Activated naive CD4-positive, alpha-beta T cell treated with anti-CD3 and anti-CD28 coated beads, Interleukin-2, amount 10 ng/mL, durations not matched to agents 7 days and 5 days (primary cell): ENCODE data around the gene FAM227A.
"Not testable (repeated sequence)": the region's sequence is repeated elsewhere in the genome, so short reads cannot be mapped to it uniquely, and the experiment has no call there.

Experiments
- CTCF ChIA-PET: fragments of 350-600 bp; sonication (Branson Sonifier 250); formaldehyde crosslinking; loops from one replicate; lab custom pipeline; 2021; ENCODE audit warnings: antibody characterized with exemption; lab: Charles Lee
- DNase-seq: peaks from one replicate; pipeline ENCODE4 v3.0.0-alpha.2; 2020
- H3K27ac Mint-ChIP-seq: one replicate; pipeline ENCODE4 v1.8.0; 2021; ENCODE audit warnings: mild to moderate bottlenecking, moderate library complexity, mixed read lengths
- H3K27me3 Mint-ChIP-seq: one replicate; pipeline ENCODE4 v1.8.0; 2021; ENCODE audit warnings: mild to moderate bottlenecking, mixed read lengths
- H3K36me3 Mint-ChIP-seq: one replicate; pipeline ENCODE4 v1.8.0; 2021; ENCODE audit warnings: mixed read lengths
- H3K4me1 Mint-ChIP-seq: one replicate; pipeline ENCODE4 v1.8.0; 2021; ENCODE audit warnings: mixed read lengths
- H3K4me3 Mint-ChIP-seq: one replicate; pipeline ENCODE4 v1.8.0; 2021; ENCODE audit warnings: mild to moderate bottlenecking, moderate library complexity, mixed read lengths
- H3K9me3 Mint-ChIP-seq: one replicate; pipeline ENCODE4 v1.8.0; 2021; ENCODE audit warnings: mixed read lengths

FAM227A gene

GRCh38 chr22:38611559-38611958 is 44.6 kb downstream of the FAM227A start:
- CTCF ChIA-PET = interaction anchor here (1.2 kb wide), 1 partner anchor 12 kb away, joined by 3 read pairs; no protein-coding TSS in a partner anchor
- DNase-seq = no peak

GRCh38 chr22:38610234-38610633 is 46.0 kb downstream of the FAM227A start:
- Mint-ChIP-seq H3K36me3 (no peaks in the 10 kb centered on the region), H3K27ac (no peak overlapping the region), H3K27me3 (peaks cover 8% of the 10 kb centered on the region), H3K9me3 (no peaks in the 10 kb centered on the region), H3K4me3 (no peak overlapping the region), H3K4me1 (no peaks in the 10 kb centered on the region)
- DNase-seq = no peak
- CTCF ChIA-PET = no interaction called here

More at GRCh38 chr22:38611559-38611958, 44.6 kb downstream of the FAM227A start:
- no peaks in the 10 kb centered on the region for H3K4me1 Mint-ChIP-seq
- H3K27me3 Mint-ChIP-seq = peaks cover 10% of the 10 kb centered on the region
- no peaks in the 10 kb centered on the region for H3K36me3 Mint-ChIP-seq
- no peak overlapping the region for H3K27ac Mint-ChIP-seq
- H3K9me3 Mint-ChIP-seq = no peaks in the 10 kb centered on the region
- no peak overlapping the region for H3K4me3 Mint-ChIP-seq

GRCh38 chr22:38608992-38609750 is 47.0 kb downstream of the FAM227A start:
- H3K4me3 Mint-ChIP-seq = no peak overlapping the region
- H3K27me3 Mint-ChIP-seq = peaks cover 11% of the 10 kb centered on the region
- DNase-seq = no peak
- H3K9me3 Mint-ChIP-seq = no peaks in the 10 kb centered on the region
- no peaks in the 10 kb centered on the region for H3K4me1 Mint-ChIP-seq
- CTCF ChIA-PET = no interaction called here
- H3K27ac Mint-ChIP-seq = no peak overlapping the region
- no peaks in the 10 kb centered on the region for H3K36me3 Mint-ChIP-seq

GRCh38 chr22:38607680-38608079 is 48.5 kb downstream of the FAM227A start:
- Mint-ChIP-seq H3K27me3 (peaks cover 7% of the 10 kb centered on the region), H3K9me3 (no peaks in the 10 kb centered on the region), H3K4me1 (no peaks in the 10 kb centered on the region), H3K27ac (no peak overlapping the region), H3K36me3 (no peaks in the 10 kb centered on the region), H3K4me3 (no peak overlapping the region)
- CTCF ChIA-PET = no interaction called here
- DNase-seq = no peak

GRCh38 chr22:38602166-38602565 is 54.0 kb downstream of the FAM227A start:
- CTCF ChIA-PET = no interaction called here
- Mint-ChIP-seq H3K27ac (no peak overlapping the region), H3K4me3 (no peak overlapping the region), H3K27me3 (peaks cover 15% of the 10 kb centered on the region), H3K36me3 (no peaks in the 10 kb centered on the region), H3K9me3 (no peaks in the 10 kb centered on the region), H3K4me1 (no peaks in the 10 kb centered on the region)
- no peak for DNase-seq

- H3K4me3 Mint-ChIP-seq = no peak overlapping the region
- CTCF ChIA-PET = no interaction called here
- no peaks in the 10 kb centered on the region for H3K4me1 Mint-ChIP-seq
- no peak overlapping the region for H3K27ac Mint-ChIP-seq
- no peaks in the 10 kb centered on the region for H3K36me3 Mint-ChIP-seq
- H3K9me3 Mint-ChIP-seq = no peaks in the 10 kb centered on the region
- peaks cover 17% of the 10 kb centered on the region for H3K27me3 Mint-ChIP-seq
- no peak for DNase-seq
Observed at GRCh38 chr22:38601221-38601764, 54.9 kb downstream of the FAM227A start.

GRCh38 chr22:38599466-38599865 is 56.7 kb downstream of the FAM227A start:
- no peak overlapping the region for H3K4me3 Mint-ChIP-seq
- CTCF ChIA-PET = interaction anchor here (0.7 kb wide), 1 partner anchor 29 kb away, joined by 3 read pairs; the partner anchor contains the start of gene DMC1
- no peak for DNase-seq
- H3K27me3 Mint-ChIP-seq = peaks cover 20% of the 10 kb centered on the region
- no peaks in the 10 kb centered on the region for H3K4me1 Mint-ChIP-seq
- H3K36me3 Mint-ChIP-seq = no peaks in the 10 kb centered on the region
- H3K9me3 Mint-ChIP-seq = no peaks in the 10 kb centered on the region
- H3K27ac Mint-ChIP-seq = no peak overlapping the region

- H3K4me3 Mint-ChIP-seq, H3K27ac Mint-ChIP-seq, DNase-seq, H3K4me1 Mint-ChIP-seq, H3K9me3 Mint-ChIP-seq, H3K36me3 Mint-ChIP-seq: not testable (repeated sequence)
- H3K27me3 Mint-ChIP-seq = peaks cover 12% of the 10 kb centered on the region
- CTCF ChIA-PET = interaction anchor here (1.0 kb wide), 1 partner anchor 10 kb away, joined by 4 read pairs; no protein-coding TSS in a partner anchor
Observed at GRCh38 chr22:38582923-38583322, 73.3 kb downstream of the FAM227A start.

GRCh38 chr22:38578505-38578904 is 77.7 kb downstream of the FAM227A start:
- H3K36me3 Mint-ChIP-seq = no peaks in the 10 kb centered on the region
- H3K4me3 Mint-ChIP-seq = no peak overlapping the region
- CTCF ChIA-PET = no interaction called here
- no peaks in the 10 kb centered on the region for H3K4me1 Mint-ChIP-seq
- no peaks in the 10 kb centered on the region for H3K9me3 Mint-ChIP-seq
- DNase-seq = no peak
- peaks cover 10% of the 10 kb centered on the region for H3K27me3 Mint-ChIP-seq
- H3K27ac Mint-ChIP-seq = no peak overlapping the region

- Mint-ChIP-seq H3K27ac (no peak overlapping the region), H3K27me3 (peaks cover 5% of the 10 kb centered on the region), H3K36me3 (no peaks in the 10 kb centered on the region), H3K9me3 (no peaks in the 10 kb centered on the region), H3K4me3 (no peak overlapping the region), H3K4me1 (peaks cover 22% of the 10 kb centered on the region)
- DNase-seq = peak; percentile 58
- CTCF ChIA-PET = interaction anchor here (0.7 to 2.8 kb wide), 18 partner anchors 10 to 519 kb away, joined by 3 to 19 read pairs (median 3); no protein-coding TSS in a partner anchor
Observed at GRCh38 chr22:38572065-38572464, 84.1 kb downstream of the FAM227A start.

GRCh38 chr22:38570779-38571364 is 85.3 kb downstream of the FAM227A start:
- peaks cover 5% of the 10 kb centered on the region for H3K27me3 Mint-ChIP-seq
- peak overlapping the region; percentile 95 for H3K27ac Mint-ChIP-seq
- peak; percentile 65 for DNase-seq
- H3K9me3 Mint-ChIP-seq = no peaks in the 10 kb centered on the region
- H3K4me1 Mint-ChIP-seq = peaks cover 22% of the 10 kb centered on the region
- H3K4me3 Mint-ChIP-seq = peak overlapping the region; percentile 81
- no peaks in the 10 kb centered on the region for H3K36me3 Mint-ChIP-seq
- CTCF ChIA-PET = interaction anchor here (0.6 to 2.8 kb wide), 9 partner anchors 33 to 518 kb away, joined by 3 to 19 read pairs (median 4); no protein-coding TSS in a partner anchor

GRCh38 chr22:38569972-38570778 is 86.0 kb downstream of the FAM227A start, which contains the start of gene DMC1:
DMC1 (minus strand) TSS chr22:38570183; CDS start chr22:38568256, 1,927 bp downstream.
- Mint-ChIP-seq H3K36me3 (peaks cover 1% of the 10 kb centered on the region), H3K27ac (peak within 1 kb of the TSS; percentile 95), H3K4me1 (peaks cover 22% of the 10 kb centered on the region), H3K9me3 (no peaks in the 10 kb centered on the region), H3K27me3 (peaks cover 5% of the 10 kb centered on the region), H3K4me3 (peak within 1 kb of the TSS; percentile 81)
- CTCF ChIA-PET = interaction anchor here (0.6 to 2.8 kb wide), 5 partner anchors 29 to 108 kb away, joined by 3 to 19 read pairs (median 3); no protein-coding TSS in a partner anchor
- DNase-seq = peak; percentile 99

- H3K4me1 Mint-ChIP-seq = peaks cover 22% of the 10 kb centered on the region
- H3K27ac Mint-ChIP-seq = peak overlapping the region; percentile 88
- CTCF ChIA-PET = no interaction called here
- DNase-seq = no peak
- H3K36me3 Mint-ChIP-seq = peaks cover 1% of the 10 kb centered on the region
- H3K27me3 Mint-ChIP-seq = peaks cover 5% of the 10 kb centered on the region
- no peaks in the 10 kb centered on the region for H3K9me3 Mint-ChIP-seq
- H3K4me3 Mint-ChIP-seq = peak overlapping the region; percentile 81
Observed at GRCh38 chr22:38569181-38569971, 86.8 kb downstream of the FAM227A start.
